Lung (tissue), 12 donors: Measurements from ENCODE around the gene ANP32B. TPM values are rescaled to one million over a fixed set of nuclear protein-coding genes. Genes with fewer than 3 reads are reported as not detected.

Source experiments
- ATAC-seq: fragments of 200-7000 bp; cut with Tn5 transposase; one replicate; pipeline ENCODE4 v1.9.1; 2020; ENCODE audit warnings: moderate number of reproducible peaks; ENCODE audit not compliant: insufficient read depth, low FRiP score
- DNase-seq, 3 donors: peaks; one replicate each; pipeline ENCODE4 v3.0.0-alpha.2; 2013 to 2017
- H3K27ac ChIP-seq, 2 donors: one replicate each; pipeline ENCODE4 v1.5.1; 2013; ENCODE audit warnings: mild to moderate bottlenecking in 2 of 2, moderate library complexity in 2 of 2, control low read depth in 1 of 2, inconsistent platforms in 1 of 2, low read depth in 1 of 2, low read length in 1 of 2
- H3K27me3 ChIP-seq, 3 donors: one replicate each; pipeline ENCODE4 v1.5.1; 2013; ENCODE audit warnings: low read length in 2 of 3; ENCODE audit not compliant: control insufficient read depth in 3 of 3, insufficient read depth in 3 of 3
- H3K36me3 ChIP-seq, 4 donors: one replicate each; pipeline ENCODE4 v1.5.1; 2013; ENCODE audit warnings: low read length in 4 of 4, mild to moderate bottlenecking in 1 of 4, moderate library complexity in 1 of 4; ENCODE audit not compliant: control insufficient read depth in 4 of 4, insufficient read depth in 4 of 4
- H3K4me1 ChIP-seq, 5 donors: one replicate each; pipeline ENCODE4 v1.5.1; 2013; ENCODE audit warnings: low read length in 5 of 5, mild to moderate bottlenecking in 2 of 5, moderate library complexity in 1 of 5; ENCODE audit not compliant: control insufficient read depth in 5 of 5, insufficient read depth in 5 of 5
- H3K4me3 ChIP-seq: one replicate; pipeline ENCODE4 v1.5.1; 2013; ENCODE audit warnings: mild to moderate bottlenecking, control low read depth, moderate library complexity
- H3K9ac ChIP-seq, 2 donors: one replicate each; pipeline ENCODE4 v1.5.1; 2013; ENCODE audit warnings: low read length in 2 of 2, control low read depth in 1 of 2; ENCODE audit not compliant: insufficient read depth in 1 of 2
- H3K9me3 ChIP-seq, 4 donors: one replicate each; pipeline ENCODE4 v1.5.1; 2013; ENCODE audit warnings: low read length in 3 of 4, mild to moderate bottlenecking in 1 of 4, moderate library complexity in 1 of 4; ENCODE audit not compliant: control insufficient read depth in 4 of 4, insufficient read depth in 3 of 4
- CTCF ChIP-seq: IDR thresholded peaks from 2 replicates; pipeline ENCODE4 v1.5.1; 2012; ENCODE audit warnings: mild to moderate bottlenecking; ENCODE audit errors: control extremely low read depth, extremely low read depth
- WGBS, 2 donors: extraction: QIAGEN DNeasy Blood & Tissue Kit; methylation state at CpG; one replicate each; pipeline ENCODE4 v1.1.7; 2013; 5-methylcytosine and 5-hydroxymethylcytosine counted together
- polyA plus RNA-seq, 2 donors: library from polyadenylated mRNA; stranded (reverse); fragments of 200-250 nt; gene quantifications; one replicate each; pipeline ENCODE4 v1.2.1, GENCODE V29; 2013
- total RNA-seq, 2 donors: library from RNA; depleted of rRNA in 1 of 2; stranded (reverse); fragments of >200 nt in 1 of 2; gene quantifications; one replicate each; pipeline ENCODE4 v1.2.1, GENCODE V29; 2014 to 2021
- donor health status: control.
- donor health status: control.
- donor health status: Bipolar disorder and iron deficiency.
- donor health status: healthy.
- donor health status: DM: yes; HTN: yes; CAD: no.

Gene ANP32B
- total and polyA plus RNA-seq, 4 donors = 45.4 to 152 (median 103) TPM

- no peak overlapping the region for H3K4me3 ChIP-seq
- H3K4me1 ChIP-seq = peaks cover 0 to 5% (median 0%) of the 10 kb centered on the region in 5 donors
- ATAC-seq = no peak
- TF ChIP-seq CTCF = no peak
- H3K9me3 ChIP-seq = no peaks in the 10 kb centered on the region
- H3K27ac ChIP-seq = peak overlapping the region in 1 of 2 donors; percentile 38
- DNase-seq = no peak
- no peaks in the 10 kb centered on the region for H3K36me3 ChIP-seq
- H3K9ac ChIP-seq = no peak overlapping the region
- no peaks in the 10 kb centered on the region for H3K27me3 ChIP-seq
- WGBS, 2 donors = 82 to 87% methylated on average over 7 of the region's 7 CpGs
These were observed 3.2 kb upstream of the ANP32B start for GRCh38 chr9:97979788-97980478.

DNA sequence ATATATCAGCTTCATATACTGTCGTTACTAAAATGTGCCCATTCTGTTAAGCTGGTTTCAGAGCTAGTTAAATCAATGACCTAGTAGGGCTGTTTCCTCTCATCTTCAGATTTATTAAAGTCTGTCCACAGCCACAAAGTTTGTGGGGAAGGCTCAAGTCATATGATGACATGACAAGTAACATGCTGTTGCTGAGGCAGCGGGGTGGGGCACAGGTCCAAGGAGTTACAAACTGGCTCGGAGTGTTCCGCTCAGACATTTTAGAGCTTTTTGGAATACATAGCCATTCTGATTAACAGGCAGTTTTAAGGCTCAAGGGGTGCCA lies 2.7 kb upstream of the ANP32B start:
- Histone ChIP-seq H3K9ac (no peak overlapping the region), H3K27me3 (no peaks in the 10 kb centered on the region), H3K4me3 (no peak overlapping the region), H3K4me1 (peaks cover 0 to 10% (median 0%) of the 10 kb centered on the region in 5 donors), H3K9me3 (no peaks in the 10 kb centered on the region), H3K36me3 (no peaks in the 10 kb centered on the region), H3K27ac (no peak overlapping the region)
- DNase-seq = peak in 2 of 3 donors; percentile 20 to 23
- no peak for ATAC-seq
- WGBS, 2 donors = 82 to 88% methylated on average over 4 of the region's 4 CpGs
- no peak for TF ChIP-seq CTCF

DNA sequence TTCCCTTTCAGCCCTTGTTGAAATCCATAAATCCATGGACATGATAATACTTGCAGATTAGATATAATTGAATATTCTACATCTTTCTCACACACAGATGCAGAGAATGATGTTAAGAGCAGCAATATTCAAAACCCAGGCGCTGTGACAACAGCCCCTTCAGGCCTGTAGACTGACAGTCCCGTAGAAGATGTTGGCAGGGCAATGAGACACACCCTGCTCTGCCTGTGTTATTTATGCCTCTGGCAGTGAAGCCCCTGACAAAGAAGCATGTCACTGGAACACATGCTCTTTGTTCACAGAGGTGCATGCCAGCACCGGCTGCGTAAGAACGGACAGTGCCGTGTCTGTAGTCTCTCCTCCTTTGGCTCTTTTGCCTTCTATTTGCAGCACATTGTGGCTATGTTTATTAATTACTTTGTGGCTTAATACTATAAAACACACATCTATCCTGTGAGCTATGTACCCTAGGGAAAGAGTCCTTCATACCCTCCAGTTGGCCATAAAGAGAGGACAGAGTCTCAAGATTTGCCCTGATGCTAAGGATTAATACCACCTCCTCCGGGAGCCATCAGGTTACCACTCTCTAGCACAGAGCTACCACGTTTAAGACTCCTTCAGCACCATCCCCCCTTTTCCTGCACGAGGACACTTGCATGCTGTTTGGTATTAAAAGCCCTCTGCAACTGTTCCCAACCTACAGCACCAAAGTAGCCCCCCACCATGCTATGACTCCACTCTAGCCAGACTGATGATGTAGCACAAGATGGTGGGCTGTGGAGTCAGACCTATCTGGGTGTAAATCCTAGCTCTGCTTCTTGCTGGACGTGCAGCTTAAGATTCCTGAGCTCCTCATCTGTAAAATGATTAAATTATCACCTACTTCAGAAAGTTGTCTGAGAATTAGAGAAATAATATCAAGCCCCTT lies 2.0 kb upstream of the ANP32B start:
- Histone ChIP-seq H3K36me3 (no peaks in the 10 kb centered on the region), H3K9ac (no peak overlapping the region), H3K27ac (peak overlapping the region; percentile 13 to 61), H3K4me3 (no peak overlapping the region), H3K4me1 (peaks cover 0 to 13% (median 6%) of the 10 kb centered on the region in 5 donors), H3K9me3 (no peaks in the 10 kb centered on the region), H3K27me3 (no peaks in the 10 kb centered on the region)
- TF ChIP-seq CTCF = no peak
- WGBS, 2 donors = 80% methylated on average over 10 of the region's 10 CpGs
- DNase-seq (no peak), ATAC-seq (no peak)
